H1 (cell line): ENCODE results near the gene GCNA. TPM values are rescaled to one million over a fixed set of nuclear protein-coding genes. Genes with fewer than 3 reads are reported as not detected.

ENCODE experiments used
- BRCA1 ChIP-seq: IDR thresholded peaks from 2 replicates; pipeline ENCODE4 v1.6.1; 2012; ENCODE audit warnings: low read depth, low read length, improper control_type of control experiment
- CHD2 ChIP-seq: IDR thresholded peaks from 2 replicates; pipeline ENCODE4 v1.6.1; 2012; ENCODE audit warnings: low read length, improper control_type of control experiment
- CTBP2 ChIP-seq: IDR thresholded peaks from 2 replicates; pipeline ENCODE4 v1.7.0; 2011; ENCODE audit warnings: borderline replicate concordance, mild to moderate bottlenecking, moderate library complexity, mixed read lengths, low read length; ENCODE audit not compliant: insufficient read depth, insufficient read length
- EGR1 ChIP-seq: IDR thresholded peaks from 2 replicates; pipeline ENCODE4 v1.6.1; 2011; ENCODE audit warnings: low read depth, low read length, borderline replicate concordance
- EP300 ChIP-seq, 2 experiments: IDR thresholded peaks; 1 replicate in 1 of 2; 2 replicates in 1 of 2; pipeline ENCODE4 v1.6.1; 2011 to 2012; ENCODE audit warnings: low read depth in 2 of 2, low read length in 2 of 2, mild to moderate bottlenecking in 2 of 2, borderline replicate concordance in 1 of 2, inconsistent platforms in 1 of 2, moderate library complexity in 1 of 2
- GABPA ChIP-seq: IDR thresholded peaks from 2 replicates; pipeline ENCODE4 v1.6.1; 2011; ENCODE audit warnings: mild to moderate bottlenecking, low read length, moderate library complexity, borderline replicate concordance; ENCODE audit not compliant: insufficient read depth
- GTF2F1 ChIP-seq: IDR thresholded peaks from 2 replicates; pipeline ENCODE4 v1.6.1; 2012; ENCODE audit warnings: low read depth, low read length, improper control_type of control experiment, borderline replicate concordance
- HDAC2 ChIP-seq, 2 experiments: fragments of 300-600 bp in 1 of 2; sonication (generic) in 1 of 2; IDR thresholded peaks; 2 replicates each; pipeline ENCODE4 v1.6.1; 2011 to 2012; ENCODE audit warnings: low read depth in 2 of 2, low read length in 2 of 2, mild to moderate bottlenecking in 2 of 2, moderate library complexity in 2 of 2, borderline replicate concordance in 1 of 2, inconsistent platforms in 1 of 2
- JUN ChIP-seq: IDR thresholded peaks from 2 replicates; pipeline ENCODE4 v1.6.1; 2011; ENCODE audit warnings: low read depth, mild to moderate bottlenecking, improper control_type of control experiment, low read length
- JUND ChIP-seq: IDR thresholded peaks from 2 replicates; pipeline ENCODE4 v1.6.1; 2011; ENCODE audit warnings: mild to moderate bottlenecking, improper control_type of control experiment, low read length
- KDM5A ChIP-seq: fragments of 200-600 bp; IDR thresholded peaks from 2 replicates; pipeline ENCODE4 v1.7.1; 2012; ENCODE audit warnings: mild to moderate bottlenecking, low read length, inconsistent platforms, mixed read lengths
- PHF8 ChIP-seq: fragments of 200-600 bp; sonication (generic); conservative IDR thresholded peaks from 2 replicates; pipeline ENCODE4 v1.7.1; 2012; ENCODE audit warnings: low read depth, mild to moderate bottlenecking, inconsistent platforms, low read length, moderate library complexity
- POLR2AphosphoS5 ChIP-seq: IDR thresholded peaks from 2 replicates; pipeline ENCODE4 v1.6.1; 2011; ENCODE audit warnings: low read depth, low read length
- RAD21 ChIP-seq, 2 experiments: IDR thresholded peaks in 1 of 2; conservative IDR thresholded peaks in 1 of 2; 2 replicates each; pipeline ENCODE4 v1.6.1; 2011; ENCODE audit warnings: low read depth in 2 of 2, low read length in 2 of 2, improper control_type of control experiment in 1 of 2, inconsistent platforms in 1 of 2, mild to moderate bottlenecking in 1 of 2, moderate library complexity in 1 of 2
- SIN3A ChIP-seq, 2 experiments: IDR thresholded peaks in 1 of 2; conservative IDR thresholded peaks in 1 of 2; 2 replicates each; pipeline ENCODE4 v1.6.1; 2011 to 2012; ENCODE audit warnings: low read length in 2 of 2, improper control_type of control experiment in 1 of 2, low read depth in 1 of 2, mild to moderate bottlenecking in 1 of 2
- SIX5 ChIP-seq: IDR thresholded peaks from 2 replicates; pipeline ENCODE4 v1.6.1; 2011; ENCODE audit warnings: mild to moderate bottlenecking, low read depth, low read length
- SP2 ChIP-seq: IDR thresholded peaks from 2 replicates; pipeline ENCODE4 v1.6.1; 2012; ENCODE audit warnings: mild to moderate bottlenecking, low read length, inconsistent platforms
- SUZ12 ChIP-seq: fragments of 200-600 bp; sonication (generic); IDR thresholded peaks from 2 replicates; pipeline ENCODE4 v1.6.1; 2012; ENCODE audit warnings: mild to moderate bottlenecking, inconsistent platforms, low read length, moderate library complexity, mixed read lengths
- TAF1 ChIP-seq: IDR thresholded peaks from 2 replicates; pipeline ENCODE4 v1.6.1; 2011; ENCODE audit warnings: mild to moderate bottlenecking, low read depth, low read length
- TCF12 ChIP-seq: IDR thresholded peaks from 2 replicates; pipeline ENCODE4 v1.6.1; 2011; ENCODE audit warnings: low read depth, mild to moderate bottlenecking, low read length
- polyA plus RNA-seq, 7 experiments: library from polyadenylated mRNA; depleted of rRNA in 3 of 7; stranded (reverse) in 5 of 7; unstranded in 2 of 7; fragments of >200 nt in 5 of 7; fragments of 200-250 nt in 2 of 7; gene quantifications; 1 replicate in 5 of 7; 2 replicates in 1 of 7; 4 replicates in 1 of 7; pipeline versions ENCODE4 v1.2.1 to v1.2.3, GENCODE V29; 2011 to 2013; ENCODE audit warnings: missing spikeins in 2 of 7, mixed read lengths in 2 of 7
- total RNA-seq: library from RNA; stranded (reverse); fragmentation: NEBNext Ultra II Directional; extraction: Animal tissue kit (Norgen Biotek cat#: 25700); gene quantifications from 2 replicates; pipeline ENCODE4 v1.2.1, GENCODE V29; 2021
- TF ChIP-seq, protein P1 (sequence below): IDR thresholded peaks from 2 replicates; pipeline ENCODE4 v1.6.1; 2011; ENCODE audit warnings: low read depth, mild to moderate bottlenecking, low read length; ENCODE audit not compliant: insufficient read depth
- TF ChIP-seq, protein P2 (sequence below): IDR thresholded peaks from 2 replicates; pipeline ENCODE4 v1.6.1; 2012; ENCODE audit warnings: inconsistent platforms

GCNA gene
- total and polyA plus RNA-seq, 2 of the 8 experiments (the other 6 are each of a cell fraction or from before 2014, with no cell fraction given), result 0.41 to 0.95 TPM

DNA sequence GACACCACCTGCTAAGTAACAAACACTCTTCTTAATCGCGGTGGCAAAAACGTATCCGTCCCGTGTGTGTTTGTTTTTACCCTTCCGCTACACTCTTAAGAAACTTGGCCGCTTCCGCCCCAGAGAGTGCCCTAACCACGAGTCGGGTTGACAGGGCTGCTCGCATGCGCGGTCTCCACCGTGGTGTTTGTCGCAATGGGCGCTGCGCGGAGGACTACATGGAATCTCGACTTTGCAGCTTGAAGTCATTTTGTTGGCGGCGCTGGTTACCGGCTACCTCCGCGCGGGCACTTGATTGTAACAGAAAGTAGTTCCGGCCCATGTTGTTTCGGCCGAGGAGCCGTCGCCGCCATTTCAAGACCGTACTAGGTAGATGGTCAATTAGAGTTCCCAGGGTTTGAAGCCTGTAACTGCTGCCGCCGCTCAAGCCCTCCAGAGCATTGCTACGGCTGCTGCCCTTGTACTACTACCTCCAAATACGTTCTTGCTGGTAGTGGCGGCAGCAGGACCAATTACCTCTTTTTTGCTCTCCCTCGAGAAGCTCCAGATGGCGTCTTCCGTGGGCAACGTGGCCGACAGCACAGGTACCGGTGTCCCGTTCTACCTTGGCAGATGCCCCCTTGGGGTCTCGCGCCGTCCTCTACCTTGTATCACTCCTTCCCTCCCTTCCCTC lies 45.3 kb upstream of the GCNA start, which contains the start of gene OGT (continued):
- TF ChIP-seq, protein P1, sequence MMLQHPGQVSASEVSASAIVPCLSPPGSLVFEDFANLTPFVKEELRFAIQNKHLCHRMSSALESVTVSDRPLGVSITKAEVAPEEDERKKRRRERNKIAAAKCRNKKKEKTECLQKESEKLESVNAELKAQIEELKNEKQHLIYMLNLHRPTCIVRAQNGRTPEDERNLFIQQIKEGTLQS, result no peak
- TF ChIP-seq EGR1 (no peak), JUN (no peak), EP300 (IDR thresholded peaks at IDR 0.05; ENCODE audit: borderline replicate concordance in 1 of 2, low read depth in 2 of 2, low read length in 2 of 2) (0 out of 3 replicates have a peak, but pooled peaks of 1 of the 2 experiments have one; percentile 18), CTBP2 (no peak), TAF1 (peak; percentile 97), SIX5 (no peak), GABPA (no peak), SIN3A (conservative IDR thresholded peaks at IDR 0.05 in 1 of 2, IDR thresholded peaks at IDR 0.05 in 1 of 2; ENCODE audit: low read depth in 1 of 2, low read length in 2 of 2) (peak; percentile 91 to 98), POLR2AphosphoS5 (peak; percentile 85), SP2 (no peak), SUZ12 (no peak), CHD2 (peak; percentile 96), TCF12 (no peak), JUND (peak; percentile 46; the same call in 1 of the 2 replicates), PHF8 (peak; percentile 67), HDAC2 (IDR thresholded peaks at IDR 0.05; ENCODE audit: borderline replicate concordance in 1 of 2, low read depth in 2 of 2, low read length in 2 of 2) (0 out of 4 replicates have a peak, but pooled peaks of 1 of the 2 experiments have one; percentile 24), KDM5A (no peak), RAD21 (IDR thresholded peaks at IDR 0.05 in 1 of 2, conservative IDR thresholded peaks at IDR 0.05 in 1 of 2; ENCODE audit: low read depth in 2 of 2, low read length in 2 of 2) (peak; percentile 10 to 15; a peak in 1 of 4 replicates), BRCA1 (no peak), GTF2F1 (0 out of 2 replicates have a peak, but pooled peaks have one; percentile 29)
- TF ChIP-seq, protein P2, sequence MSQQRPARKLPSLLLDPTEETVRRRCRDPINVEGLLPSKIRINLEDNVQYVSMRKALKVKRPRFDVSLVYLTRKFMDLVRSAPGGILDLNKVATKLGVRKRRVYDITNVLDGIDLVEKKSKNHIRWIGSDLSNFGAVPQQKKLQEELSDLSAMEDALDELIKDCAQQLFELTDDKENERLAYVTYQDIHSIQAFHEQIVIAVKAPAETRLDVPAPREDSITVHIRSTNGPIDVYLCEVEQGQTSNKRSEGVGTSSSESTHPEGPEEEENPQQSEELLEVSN, result no peak
